ENCODE results near the gene MOB3C. TPM values are rescaled to one million over a fixed set of nuclear protein-coding genes. Genes with fewer than 3 reads are reported as not detected.

MOB3C gene
- total and polyA plus RNA-seq, 10 of the 15 experiments (the other 5 are each of a cell fraction or from before 2014, with no cell fraction given) = 1.0 to 16.0 (median 9.4) TPM

DNA sequence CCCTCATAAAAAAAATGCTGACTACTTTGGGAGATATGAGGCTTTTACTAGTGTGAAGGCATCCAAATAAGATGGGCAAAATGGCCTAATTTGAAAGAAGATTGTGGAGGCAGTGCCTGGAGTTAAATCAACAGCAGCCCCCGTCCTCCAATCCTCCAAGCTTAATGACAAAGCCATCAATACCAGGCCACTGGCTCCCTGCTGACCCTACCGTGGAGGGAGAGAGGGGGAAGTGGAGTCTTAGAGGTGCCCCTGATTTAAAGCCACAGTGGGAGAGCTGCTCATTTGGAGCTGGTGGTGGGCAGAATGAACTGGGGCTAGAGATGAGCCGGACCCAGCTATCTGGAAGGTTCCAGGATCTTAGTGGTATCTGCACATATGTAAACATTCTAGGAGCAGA, 40.8 kb downstream of the MOB3C start:
- 63% methylated on average over 3 of the region's 3 CpGs for WGBS (ENCODE audit: insufficient coverage, insufficient replicate concordance, low lambda C conversion rate, missing lambda C conversion rate)
- RAD21 ChIA-PET (ENCODE audit: unreplicated experiment) = interaction anchor here (1.4 kb wide), 1 partner anchor 47 kb away, joined by 3 read pairs; no protein-coding TSS in a partner anchor
- in situ Hi-C loops (cut with MboI) = no loop called here
- Histone ChIP-seq H3K27me3 (replicated peaks in 1 of 2; ENCODE audit: control insufficient read depth in 2 of 2, insufficient read depth in 2 of 2, low read length in 1 of 2) (no peaks in the 10 kb centered on the region), H3K9ac (ENCODE audit: control insufficient read depth, insufficient read depth, low read length) (no peak overlapping the region), H3K27ac (ENCODE audit: control insufficient read depth, insufficient read depth) (no peak overlapping the region), H3K79me2 (ENCODE audit: control insufficient read depth, insufficient read depth, low read length) (no peaks in the 10 kb centered on the region), H2AFZ (ENCODE audit: control insufficient read depth, low read depth, low read length) (no peak overlapping the region), H3K9me3 (replicated peaks; ENCODE audit: control insufficient read depth, insufficient read depth, low read length) (no peaks in the 10 kb centered on the region), H4K20me1 (ENCODE audit: control insufficient read depth, insufficient read depth) (no peaks in the 10 kb centered on the region), H3K4me3 (no peak overlapping the region), H3K36me3 (ENCODE audit: control insufficient read depth in 2 of 2, insufficient read depth in 2 of 2, low read length in 1 of 2) (peaks cover 2 to 12% of the 10 kb centered on the region in 2 experiments; a peak in 3 of 4 replicates), H3K4me2 (ENCODE audit: control insufficient read depth, insufficient read depth) (no peak overlapping the region), H3K4me1 (ENCODE audit: control insufficient read depth, insufficient read depth, low read length) (no peaks in the 10 kb centered on the region; the same call in 1 of the 2 replicates)
- ATAC-seq (no peak), DNase-seq (ENCODE audit: low read depth, low spot score) (no peak), FAIRE-seq (no peak)
- TF ChIP-seq, protein P1, sequence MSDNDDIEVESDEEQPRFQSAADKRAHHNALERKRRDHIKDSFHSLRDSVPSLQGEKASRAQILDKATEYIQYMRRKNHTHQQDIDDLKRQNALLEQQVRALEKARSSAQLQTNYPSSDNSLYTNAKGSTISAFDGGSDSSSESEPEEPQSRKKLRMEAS (IDR thresholded peaks at IDR 0.05; ENCODE audit: low read depth, low read length) = no peak
- TF ChIP-seq, protein P2, sequence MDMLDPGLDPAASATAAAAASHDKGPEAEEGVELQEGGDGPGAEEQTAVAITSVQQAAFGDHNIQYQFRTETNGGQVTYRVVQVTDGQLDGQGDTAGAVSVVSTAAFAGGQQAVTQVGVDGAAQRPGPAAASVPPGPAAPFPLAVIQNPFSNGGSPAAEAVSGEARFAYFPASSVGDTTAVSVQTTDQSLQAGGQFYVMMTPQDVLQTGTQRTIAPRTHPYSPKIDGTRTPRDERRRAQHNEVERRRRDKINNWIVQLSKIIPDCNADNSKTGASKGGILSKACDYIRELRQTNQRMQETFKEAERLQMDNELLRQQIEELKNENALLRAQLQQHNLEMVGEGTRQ (IDR thresholded peaks at IDR 0.05; ENCODE audit: borderline replicate concordance, low read depth, low read length) = no peak
- TF ChIP-seq ZNF207 (IDR thresholded peaks at IDR 0.05; ENCODE audit: borderline replicate concordance) = no peak
- no peak for TF ChIP-seq HDAC6 (IDR thresholded peaks at IDR 0.05; ENCODE audit: unreplicated experiment)
- TF ChIP-seq TARDBP (IDR thresholded peaks at IDR 0.05; ENCODE audit: borderline replicate concordance) = no peak
- TF ChIP-seq HDGF (IDR thresholded peaks at IDR 0.05) = no peak
- TF ChIP-seq IRF4 (IDR thresholded peaks at IDR 0.05; ENCODE audit: low read depth, low read length) = no peak
- TF ChIP-seq, protein P3, sequence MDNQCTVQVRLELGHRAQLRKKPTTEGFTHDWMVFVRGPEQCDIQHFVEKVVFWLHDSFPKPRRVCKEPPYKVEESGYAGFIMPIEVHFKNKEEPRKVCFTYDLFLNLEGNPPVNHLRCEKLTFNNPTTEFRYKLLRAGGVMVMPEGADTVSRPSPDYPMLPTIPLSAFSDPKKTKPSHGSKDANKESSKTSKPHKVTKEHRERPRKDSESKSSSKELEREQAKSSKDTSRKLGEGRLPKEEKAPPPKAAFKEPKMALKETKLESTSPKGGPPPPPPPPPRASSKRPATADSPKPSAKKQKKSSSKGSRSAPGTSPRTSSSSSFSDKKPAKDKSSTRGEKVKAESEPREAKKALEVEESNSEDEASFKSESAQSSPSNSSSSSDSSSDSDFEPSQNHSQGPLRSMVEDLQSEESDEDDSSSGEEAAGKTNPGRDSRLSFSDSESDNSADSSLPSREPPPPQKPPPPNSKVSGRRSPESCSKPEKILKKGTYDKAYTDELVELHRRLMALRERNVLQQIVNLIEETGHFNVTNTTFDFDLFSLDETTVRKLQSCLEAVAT (IDR thresholded peaks at IDR 0.05) = no peak
- no peak for TF ChIP-seq NRF1 (conservative IDR thresholded peaks at IDR 0.05; ENCODE audit: low read depth, low read length)
- no peak for TF ChIP-seq GATAD2B (conservative IDR thresholded peaks at IDR 0.05; ENCODE audit: low read depth)
- no peak for TF ChIP-seq HDAC2 (IDR thresholded peaks at IDR 0.05)
- no peak for TF ChIP-seq SREBF2 (IDR thresholded peaks at IDR 0.05; ENCODE audit: low read length)
- no peak for TF ChIP-seq ZNF384 (IDR thresholded peaks at IDR 0.05; ENCODE audit: borderline replicate concordance, low read depth, low read length)
- TF ChIP-seq CBFB (IDR thresholded peaks at IDR 0.05; ENCODE audit: low read depth) = no peak
- TF ChIP-seq CREB1 (IDR thresholded peaks at IDR 0.05; ENCODE audit: low read depth) = no peak
- no peak for TF ChIP-seq IRF5 (IDR thresholded peaks at IDR 0.05; ENCODE audit: borderline replicate concordance)
- TF ChIP-seq EP300 (IDR thresholded peaks at IDR 0.05; ENCODE audit: borderline replicate concordance in 1 of 2, control insufficient read depth in 1 of 2, low read depth in 2 of 2, low read length in 2 of 2) = no peak
- SMC1A ChIA-PET (ENCODE audit: uncharacterized antibody, unreplicated experiment) = interaction anchor here (1.2 kb wide), 1 partner anchor 20 kb away, joined by 3 read pairs; no protein-coding TSS in a partner anchor
- CTCF ChIA-PET = interaction anchor here (0.9 kb wide), 1 partner anchor 73 kb away, joined by 5 read pairs; no protein-coding TSS in a partner anchor
- BruUV-seq (replicated peaks) = no TSS peak
- POLR2A ChIA-PET = no interaction called here
- intact Hi-C loops (cut with micrococcal nuclease; ENCODE audit: unreplicated experiment) = no loop called here
